ENCODE data around the gene DOCK7.
A peak's percentile ranks its signal among the peaks of the same experiment; 100 is the strongest.

The DOCK7 gene

GRCh38 chr1:62436466-62437272 lies 251.5 kb downstream of the DOCK7 start, which contains the start of gene USP1:
Gene USP1, plus strand, starts transcription at chr1:62437049. Its CDS starts 2,819 bp downstream, at chr1:62439868.
- DNase-seq = peak; percentile 100

GRCh38 chr1:62436039-62436465 lies 252.1 kb downstream of the DOCK7 start:
- DNase-seq = peak; percentile 99

- DNase-seq = no peak
Observed at GRCh38 chr1:62435231-62436038, 252.8 kb downstream of the DOCK7 start.

GRCh38 chr1:62434618-62435001 lies 253.6 kb downstream of the DOCK7 start:
- no peak for DNase-seq

- DNase-seq = no peak
Observed at GRCh38 chr1:62433861-62434617, 254.1 kb downstream of the DOCK7 start.

- DNase-seq = no peak
Observed at GRCh38 chr1:62429581-62429980, 258.6 kb downstream of the DOCK7 start.

GRCh38 chr1:62428351-62428750 lies 259.8 kb downstream of the DOCK7 start:
- peak; percentile 32 for DNase-seq

GRCh38 chr1:62426794-62427193 lies 261.4 kb downstream of the DOCK7 start:
- DNase-seq = no peak

GRCh38 chr1:62426237-62426636 lies 261.9 kb downstream of the DOCK7 start:
- DNase-seq = no peak

GRCh38 chr1:62425041-62425440 lies 263.1 kb downstream of the DOCK7 start:
- no peak for DNase-seq

- DNase-seq = no peak
Observed at GRCh38 chr1:62424411-62424810, 263.8 kb downstream of the DOCK7 start.

GRCh38 chr1:62423580-62424242 lies 264.5 kb downstream of the DOCK7 start:
- DNase-seq = no peak

- no peak for DNase-seq
Observed at GRCh38 chr1:62420214-62420613, 268.0 kb downstream of the DOCK7 start.

GRCh38 chr1:62417351-62417999 lies 270.7 kb downstream of the DOCK7 start:
- DNase-seq = no peak

GRCh38 chr1:62415687-62416086 lies 272.5 kb downstream of the DOCK7 start:
- DNase-seq = no peak

GRCh38 chr1:62407398-62408009 lies 280.7 kb downstream of the DOCK7 start:
- DNase-seq = peak; percentile 56

- DNase-seq = no peak
Observed at GRCh38 chr1:62406576-62406975, 281.6 kb downstream of the DOCK7 start.

- DNase-seq = no peak
Observed at GRCh38 chr1:62405247-62405646, 282.9 kb downstream of the DOCK7 start.

Data from retina (tissue), 1 donor.